HG02642 (cell line): ENCODE measurements around the gene CLCA1.
A peak's percentile ranks its signal among the peaks of the same experiment; 100 is the strongest.

Source experiments
- ATAC-seq: cut with Tn5 transposase; IDR thresholded peaks from one replicate; pipeline ENCODE4 v1.9.1; 2021; ENCODE audit warnings: mild to moderate bottlenecking; ENCODE audit not compliant: unreplicated experiment, poor library complexity

Gene CLCA1

GRCh38 chr1:86468501-86468977 lies at the start of gene CLCA1:
Gene CLCA1 (plus strand): TSS chr1:86468927. CDS start chr1:86468972, 45 bp downstream.
- no peak for ATAC-seq

- ATAC-seq: peak; percentile 87
These were observed 49.3 kb upstream of the CLCA1 start for GRCh38 chr1:86419277-86419903.

GRCh38 chr1:86421601-86422280 lies 47.0 kb upstream of the CLCA1 start:
- no peak for ATAC-seq

GRCh38 chr1:86423473-86423872 lies 45.3 kb upstream of the CLCA1 start:
- no peak for ATAC-seq

GRCh38 chr1:86423873-86424272 lies 44.9 kb upstream of the CLCA1 start, which contains the start of gene CLCA2:
Gene CLCA2 (plus strand): TSS chr1:86424171. CDS start chr1:86424248, 77 bp downstream.
- ATAC-seq: no peak

- ATAC-seq: no peak
These were observed 39.5 kb upstream of the CLCA1 start for GRCh38 chr1:86429122-86429725.

- no peak for ATAC-seq
These were observed 38.9 kb upstream of the CLCA1 start for GRCh38 chr1:86429835-86430234.

GRCh38 chr1:86430376-86430775 lies 38.4 kb upstream of the CLCA1 start:
- ATAC-seq: no peak

- no peak for ATAC-seq
These were observed 34.7 kb upstream of the CLCA1 start for GRCh38 chr1:86434059-86434458.

GRCh38 chr1:86435327-86435726 lies 33.4 kb upstream of the CLCA1 start:
- ATAC-seq: no peak

GRCh38 chr1:86436041-86436440 lies 32.7 kb upstream of the CLCA1 start:
- ATAC-seq: no peak

GRCh38 chr1:86441581-86441980 lies 27.1 kb upstream of the CLCA1 start:
- no peak for ATAC-seq

- ATAC-seq: no peak
These were observed 26.7 kb upstream of the CLCA1 start for GRCh38 chr1:86441997-86442396.

GRCh38 chr1:86445919-86446318 lies 22.8 kb upstream of the CLCA1 start:
- no peak for ATAC-seq

- ATAC-seq: no peak
These were observed 21.4 kb upstream of the CLCA1 start for GRCh38 chr1:86447198-86447790.

GRCh38 chr1:86448670-86449069 lies 20.1 kb upstream of the CLCA1 start:
- ATAC-seq: no peak

GRCh38 chr1:86449103-86449502 lies 19.6 kb upstream of the CLCA1 start:
- no peak for ATAC-seq

- no peak for ATAC-seq
These were observed 17.9 kb upstream of the CLCA1 start for GRCh38 chr1:86450847-86451246.

GRCh38 chr1:86453664-86454063 lies 15.1 kb upstream of the CLCA1 start:
- no peak for ATAC-seq

GRCh38 chr1:86455073-86455472 lies 13.7 kb upstream of the CLCA1 start:
- ATAC-seq: no peak

- no peak for ATAC-seq
These were observed 7.7 kb upstream of the CLCA1 start for GRCh38 chr1:86460998-86461397.
